Lower lobe of right lung (tissue), 2 donors: ENCODE measurements around the gene TMEM131L. TPM values are rescaled to one million over a fixed set of nuclear protein-coding genes. Genes with fewer than 3 reads are reported as not detected.
"Not testable (repeated sequence)": the region's sequence is repeated elsewhere in the genome, so short reads cannot be mapped to it uniquely, and the experiment has no call there.

Source experiments
- ATAC-seq, 2 donors: fragments of 200-7000 bp; cut with Tn5 transposase; one replicate each; pipeline ENCODE4 v1.9.1; 2020 to 2022; ENCODE audit warnings: mild to moderate bottlenecking in 2 of 2, moderate library complexity in 2 of 2
- DNase-seq: peaks from one replicate; pipeline ENCODE4 v3.0.0-alpha.2; 2020
- H3K27ac ChIP-seq: fragments of 200-600 bp; one replicate; pipeline ENCODE4 v1.8.0; 2022
- H3K27me3 ChIP-seq: fragments of 200-600 bp; one replicate; pipeline ENCODE4 v1.8.0; 2022; ENCODE audit warnings: low read depth
- H3K36me3 ChIP-seq: fragments of 200-600 bp; one replicate; pipeline ENCODE4 v1.8.0; 2022; ENCODE audit warnings: mild to moderate bottlenecking
- H3K4me1 ChIP-seq: fragments of 200-600 bp; one replicate; pipeline ENCODE4 v1.8.0; 2022
- H3K4me3 ChIP-seq: fragments of 200-600 bp; one replicate; pipeline ENCODE4 v1.8.0; 2022; ENCODE audit warnings: mild to moderate bottlenecking
- H3K9me3 ChIP-seq: fragments of 200-600 bp; one replicate; pipeline ENCODE4 v1.8.0; 2022
- intact Hi-C: fragments of 100-400 bp; cut with DNase I; formaldehyde crosslinking; loops from one replicate; pipeline ENCODE4 v1.11.0; 2022
- long read RNA-seq: library from polyadenylated mRNA; unstranded; transcript quantifications from one replicate; pipeline ENCODE4 v2.0.0, GENCODE V29; 2021
- total RNA-seq: library from RNA; stranded (reverse); fragmentation: NEBNext Ultra II Directional; extraction: Animal tissue kit (Norgen Biotek cat#: 25700); gene quantifications from one replicate; pipeline ENCODE4 v1.2.1, GENCODE V29; 2021
- TF ChIP-seq, protein P1 (sequence below): fragments of 200-600 bp; IDR thresholded peaks from one replicate; pipeline ENCODE4 v1.8.0; 2022; ENCODE audit warnings: antibody characterized with exemption, mild to moderate bottlenecking
- donor health status: DM: no; HTN: yes; CAD: no; lungs with severe emphysema.

Gene TMEM131L, protein sequence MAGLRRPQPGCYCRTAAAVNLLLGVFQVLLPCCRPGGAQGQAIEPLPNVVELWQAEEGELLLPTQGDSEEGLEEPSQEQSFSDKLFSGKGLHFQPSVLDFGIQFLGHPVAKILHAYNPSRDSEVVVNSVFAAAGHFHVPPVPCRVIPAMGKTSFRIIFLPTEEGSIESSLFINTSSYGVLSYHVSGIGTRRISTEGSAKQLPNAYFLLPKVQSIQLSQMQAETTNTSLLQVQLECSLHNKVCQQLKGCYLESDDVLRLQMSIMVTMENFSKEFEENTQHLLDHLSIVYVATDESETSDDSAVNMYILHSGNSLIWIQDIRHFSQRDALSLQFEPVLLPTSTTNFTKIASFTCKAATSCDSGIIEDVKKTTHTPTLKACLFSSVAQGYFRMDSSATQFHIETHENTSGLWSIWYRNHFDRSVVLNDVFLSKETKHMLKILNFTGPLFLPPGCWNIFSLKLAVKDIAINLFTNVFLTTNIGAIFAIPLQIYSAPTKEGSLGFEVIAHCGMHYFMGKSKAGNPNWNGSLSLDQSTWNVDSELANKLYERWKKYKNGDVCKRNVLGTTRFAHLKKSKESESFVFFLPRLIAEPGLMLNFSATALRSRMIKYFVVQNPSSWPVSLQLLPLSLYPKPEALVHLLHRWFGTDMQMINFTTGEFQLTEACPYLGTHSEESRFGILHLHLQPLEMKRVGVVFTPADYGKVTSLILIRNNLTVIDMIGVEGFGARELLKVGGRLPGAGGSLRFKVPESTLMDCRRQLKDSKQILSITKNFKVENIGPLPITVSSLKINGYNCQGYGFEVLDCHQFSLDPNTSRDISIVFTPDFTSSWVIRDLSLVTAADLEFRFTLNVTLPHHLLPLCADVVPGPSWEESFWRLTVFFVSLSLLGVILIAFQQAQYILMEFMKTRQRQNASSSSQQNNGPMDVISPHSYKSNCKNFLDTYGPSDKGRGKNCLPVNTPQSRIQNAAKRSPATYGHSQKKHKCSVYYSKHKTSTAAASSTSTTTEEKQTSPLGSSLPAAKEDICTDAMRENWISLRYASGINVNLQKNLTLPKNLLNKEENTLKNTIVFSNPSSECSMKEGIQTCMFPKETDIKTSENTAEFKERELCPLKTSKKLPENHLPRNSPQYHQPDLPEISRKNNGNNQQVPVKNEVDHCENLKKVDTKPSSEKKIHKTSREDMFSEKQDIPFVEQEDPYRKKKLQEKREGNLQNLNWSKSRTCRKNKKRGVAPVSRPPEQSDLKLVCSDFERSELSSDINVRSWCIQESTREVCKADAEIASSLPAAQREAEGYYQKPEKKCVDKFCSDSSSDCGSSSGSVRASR (N-terminal part only)
- 21.7 TPM for total RNA-seq
- long read RNA-seq, full-length matches to known transcripts: 10 of 37 reads
- long read RNA-seq, partial matches to known transcripts: 12 of 37 reads
- long read RNA-seq, other reads (novel, unspliced or antisense): 15 of 37 reads

DNA sequence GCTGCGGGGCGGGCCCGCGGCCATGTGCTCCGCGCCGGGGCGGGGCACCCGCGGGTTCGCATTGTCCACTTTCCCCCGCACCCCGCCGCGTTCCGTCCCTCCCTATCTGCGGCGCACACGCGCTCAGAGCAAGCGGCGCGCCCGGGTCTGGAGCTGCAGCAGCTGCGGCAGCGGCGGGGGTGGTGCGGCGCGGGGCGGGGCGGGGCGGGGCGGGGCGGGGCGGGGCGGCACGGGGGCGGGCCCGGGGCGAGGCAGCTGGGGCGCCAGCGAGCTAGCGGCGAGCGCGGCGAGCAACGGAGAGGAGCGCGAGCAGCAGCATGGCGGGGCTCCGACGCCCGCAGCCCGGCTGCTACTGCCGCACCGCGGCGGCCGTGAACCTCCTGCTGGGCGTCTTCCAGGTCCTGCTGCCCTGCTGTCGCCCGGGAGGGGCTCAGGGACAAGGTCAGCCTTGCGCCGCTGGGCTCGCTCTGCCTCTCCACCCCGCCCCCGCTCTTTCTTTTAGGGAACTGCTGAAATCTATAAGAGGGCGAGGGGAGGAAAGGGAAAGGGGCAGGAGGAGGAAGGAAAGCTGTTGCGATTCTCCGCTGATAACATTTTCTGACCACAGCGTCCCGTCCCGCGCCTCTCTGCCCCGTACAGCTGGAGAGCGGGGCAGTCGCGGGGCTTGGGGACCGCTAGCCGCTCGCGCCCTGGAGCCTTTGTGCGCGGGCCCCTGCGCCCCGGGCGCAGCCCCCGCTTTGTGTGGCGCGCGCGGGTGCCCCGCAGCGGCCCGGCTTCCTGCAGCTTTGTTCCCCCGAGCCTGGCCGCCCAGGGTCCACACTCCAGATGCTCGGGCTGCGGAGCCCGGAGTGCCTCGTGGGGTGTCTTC lies at the start of gene TMEM131L:
Gene TMEM131L (plus strand): TSS at position 280 of the 868 bp plus-strand sequence. CDS start 38 bp downstream, at position 318.
- intact Hi-C loops: no loop called here
- Histone ChIP-seq H3K4me1 (peaks cover 44% of the 10 kb centered on the region), H3K27ac (peak within 1 kb of the TSS; percentile 82)

DNA sequence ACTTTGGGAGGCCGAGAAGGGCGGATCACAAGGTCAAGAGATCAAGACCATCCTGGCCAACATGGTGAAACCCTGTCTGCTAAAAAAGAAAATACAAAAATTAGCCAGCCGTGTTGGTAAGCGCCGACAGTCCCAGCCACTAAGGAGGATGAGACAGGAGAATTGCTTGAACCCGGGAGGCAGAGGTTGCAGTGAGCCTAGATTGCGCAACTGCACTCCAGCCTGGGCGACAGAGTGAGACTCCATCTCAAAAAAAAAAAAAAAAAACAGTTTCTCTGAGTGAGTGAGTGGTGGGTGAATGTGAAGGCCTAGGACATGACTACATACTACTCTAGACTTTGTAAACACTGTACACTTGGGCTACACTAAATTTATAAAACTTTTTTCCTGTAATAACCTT lies 49.7 kb upstream of the TMEM131L start:
- H3K27me3 ChIP-seq, H3K4me1 ChIP-seq, intact Hi-C loops, H3K36me3 ChIP-seq, H3K9me3 ChIP-seq, H3K27ac ChIP-seq, DNase-seq, H3K4me3 ChIP-seq, ATAC-seq: not testable (repeated sequence)

More for the DNA sequence above, at the start of gene TMEM131L:
- peak; percentile 83 for DNase-seq
- Histone ChIP-seq H3K4me3 (peak within 1 kb of the TSS; percentile 88), H3K27me3 (no peaks in the 10 kb centered on the region), H3K36me3 (no peaks in the 10 kb centered on the region), H3K9me3 (no peaks in the 10 kb centered on the region)
- ATAC-seq: peak; percentile 91 to 92
- TF ChIP-seq, protein P1, sequence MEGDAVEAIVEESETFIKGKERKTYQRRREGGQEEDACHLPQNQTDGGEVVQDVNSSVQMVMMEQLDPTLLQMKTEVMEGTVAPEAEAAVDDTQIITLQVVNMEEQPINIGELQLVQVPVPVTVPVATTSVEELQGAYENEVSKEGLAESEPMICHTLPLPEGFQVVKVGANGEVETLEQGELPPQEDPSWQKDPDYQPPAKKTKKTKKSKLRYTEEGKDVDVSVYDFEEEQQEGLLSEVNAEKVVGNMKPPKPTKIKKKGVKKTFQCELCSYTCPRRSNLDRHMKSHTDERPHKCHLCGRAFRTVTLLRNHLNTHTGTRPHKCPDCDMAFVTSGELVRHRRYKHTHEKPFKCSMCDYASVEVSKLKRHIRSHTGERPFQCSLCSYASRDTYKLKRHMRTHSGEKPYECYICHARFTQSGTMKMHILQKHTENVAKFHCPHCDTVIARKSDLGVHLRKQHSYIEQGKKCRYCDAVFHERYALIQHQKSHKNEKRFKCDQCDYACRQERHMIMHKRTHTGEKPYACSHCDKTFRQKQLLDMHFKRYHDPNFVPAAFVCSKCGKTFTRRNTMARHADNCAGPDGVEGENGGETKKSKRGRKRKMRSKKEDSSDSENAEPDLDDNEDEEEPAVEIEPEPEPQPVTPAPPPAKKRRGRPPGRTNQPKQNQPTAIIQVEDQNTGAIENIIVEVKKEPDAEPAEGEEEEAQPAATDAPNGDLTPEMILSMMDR: peak; percentile 18

DNA sequence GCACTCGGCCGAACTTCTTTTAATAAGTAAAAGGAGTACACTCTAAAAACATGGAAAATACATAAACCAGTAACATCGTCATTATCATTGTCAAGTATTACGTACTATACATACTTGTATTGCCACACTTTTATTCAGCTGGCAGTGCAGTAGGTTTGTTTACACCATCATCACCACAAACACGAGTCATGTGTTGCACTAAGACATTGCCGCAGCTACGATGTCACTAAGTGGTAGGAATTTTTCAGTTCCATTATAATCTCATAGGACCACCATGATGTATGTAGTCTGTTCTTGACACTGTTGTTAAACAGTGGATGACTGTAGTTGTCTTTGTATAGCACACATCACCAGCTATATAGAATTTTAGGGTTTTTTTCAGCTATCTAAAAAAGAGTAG lies 48.0 kb upstream of the TMEM131L start:
- intact Hi-C loops: no loop called here
- ATAC-seq (no peak), DNase-seq (no peak)
- TF ChIP-seq, protein P1: no peak
- Histone ChIP-seq H3K4me1 (no peaks in the 10 kb centered on the region), H3K27me3 (no peaks in the 10 kb centered on the region), H3K36me3 (no peaks in the 10 kb centered on the region), H3K4me3 (no peak overlapping the region), H3K9me3 (no peaks in the 10 kb centered on the region), H3K27ac (no peak overlapping the region)

DNA sequence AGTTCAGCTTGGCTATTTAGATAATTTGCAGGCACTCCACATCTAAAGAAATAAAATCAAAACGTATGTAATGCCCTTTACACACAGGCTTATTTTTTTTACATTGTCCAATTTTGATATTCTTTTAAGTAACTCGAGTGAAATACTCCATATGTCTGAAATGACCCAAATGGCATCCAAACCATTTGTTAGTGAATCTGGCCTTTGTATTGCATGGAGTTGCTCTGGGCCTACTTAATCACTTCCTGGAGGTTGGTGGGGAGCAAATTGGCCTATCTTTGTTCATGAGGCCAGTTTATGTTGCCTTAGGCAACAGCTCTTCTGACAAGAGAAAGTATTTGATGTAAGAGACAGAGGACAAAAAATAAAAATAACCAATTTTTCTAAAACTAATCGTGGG lies 47.6 kb upstream of the TMEM131L start:
- Histone ChIP-seq H3K9me3 (no peaks in the 10 kb centered on the region), H3K4me1 (no peaks in the 10 kb centered on the region), H3K27ac (no peak overlapping the region), H3K36me3 (no peaks in the 10 kb centered on the region), H3K4me3 (no peak overlapping the region), H3K27me3 (no peaks in the 10 kb centered on the region)
- intact Hi-C loops: no loop called here
- DNase-seq (no peak), ATAC-seq (no peak)
- TF ChIP-seq, protein P1: no peak

DNA sequence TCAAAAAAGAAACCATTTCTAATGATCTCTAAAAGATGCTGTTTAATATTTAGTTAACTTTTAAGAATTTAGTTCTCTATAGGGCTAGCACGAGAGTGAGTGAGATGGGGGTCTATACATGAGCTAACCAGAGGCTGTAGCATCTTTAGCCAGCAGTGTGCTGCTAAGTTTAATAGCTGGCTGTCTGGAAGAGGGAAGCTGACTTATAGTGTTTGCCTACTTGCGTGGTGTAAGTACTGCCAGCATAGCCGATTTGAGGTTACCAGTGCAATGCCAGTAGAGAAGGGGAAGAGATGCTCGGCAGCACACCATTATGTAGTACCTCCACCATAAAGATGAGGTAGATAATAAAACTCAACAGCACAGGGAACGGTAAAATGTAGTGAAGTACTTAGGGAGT lies 47.1 kb upstream of the TMEM131L start:
- intact Hi-C loops: no loop called here
- no peak overlapping the region for H3K4me3 ChIP-seq
- H3K36me3 ChIP-seq: no peaks in the 10 kb centered on the region
- ATAC-seq (no peak), DNase-seq (no peak)
- no peak overlapping the region for H3K27ac ChIP-seq
- TF ChIP-seq, protein P1: no peak
- no peaks in the 10 kb centered on the region for H3K4me1 ChIP-seq
- H3K9me3 ChIP-seq: no peaks in the 10 kb centered on the region
- H3K27me3 ChIP-seq: no peaks in the 10 kb centered on the region
